ENCODE results near the gene ZNF429. TPM values are rescaled to one million over a fixed set of nuclear protein-coding genes. Genes with fewer than 3 reads are reported as not detected.

Gene ZNF429
- total RNA-seq, 1 donor: 5.5 TPM

- no peak overlapping the region for H3K4me3 ChIP-seq (ENCODE audit: low read depth, low read length)
- TF ChIP-seq CTCF (IDR thresholded peaks at IDR 0.05; ENCODE audit: insufficient read depth, low read length): no peak
- DNase-seq (ENCODE audit: low read depth): no peak
Measured at GRCh38 chr19:21581646-21582240, 76.3 kb downstream of the ZNF429 start.

GRCh38 chr19:21584537-21584936 lies 79.1 kb downstream of the ZNF429 start:
- TF ChIP-seq CTCF (IDR thresholded peaks at IDR 0.05; ENCODE audit: insufficient read depth, low read length): no peak
- no peak overlapping the region for H3K4me3 ChIP-seq (ENCODE audit: low read depth, low read length)
- no peak for DNase-seq (ENCODE audit: low read depth)

- DNase-seq (ENCODE audit: low read depth): no peak
- no peak for TF ChIP-seq CTCF (IDR thresholded peaks at IDR 0.05; ENCODE audit: insufficient read depth, low read length)
- no peak overlapping the region for H3K4me3 ChIP-seq (ENCODE audit: low read depth, low read length)
Measured at GRCh38 chr19:21585281-21585890, 80.0 kb downstream of the ZNF429 start.

- TF ChIP-seq CTCF (IDR thresholded peaks at IDR 0.05; ENCODE audit: insufficient read depth, low read length): no peak
- DNase-seq (ENCODE audit: low read depth): no peak
- no peak overlapping the region for H3K4me3 ChIP-seq (ENCODE audit: low read depth, low read length)
Measured at GRCh38 chr19:21586311-21587116, 81.1 kb downstream of the ZNF429 start.

GRCh38 chr19:21587117-21587461 lies 81.7 kb downstream of the ZNF429 start:
- no peak overlapping the region for H3K4me3 ChIP-seq (ENCODE audit: low read depth, low read length)
- TF ChIP-seq CTCF (IDR thresholded peaks at IDR 0.05; ENCODE audit: insufficient read depth, low read length): no peak
- no peak for DNase-seq (ENCODE audit: low read depth)

GRCh38 chr19:21587549-21587948 lies 82.1 kb downstream of the ZNF429 start:
- no peak for DNase-seq (ENCODE audit: low read depth)
- no peak overlapping the region for H3K4me3 ChIP-seq (ENCODE audit: low read depth, low read length)
- TF ChIP-seq CTCF (IDR thresholded peaks at IDR 0.05; ENCODE audit: insufficient read depth, low read length): no peak
